Lower lobe of right lung (tissue), 2 donors: ENCODE results near the gene BUD13. TPM values are rescaled to one million over a fixed set of nuclear protein-coding genes. Genes with fewer than 3 reads are reported as not detected.

Source experiments
- ATAC-seq, 2 donors: fragments of 200-7000 bp; cut with Tn5 transposase; one replicate each; pipeline ENCODE4 v1.9.1; 2020 to 2022; ENCODE audit warnings: mild to moderate bottlenecking in 2 of 2, moderate library complexity in 2 of 2
- DNase-seq: peaks from one replicate; pipeline ENCODE4 v3.0.0-alpha.2; 2020
- H3K27ac ChIP-seq: fragments of 200-600 bp; one replicate; pipeline ENCODE4 v1.8.0; 2022
- H3K27me3 ChIP-seq: fragments of 200-600 bp; one replicate; pipeline ENCODE4 v1.8.0; 2022; ENCODE audit warnings: low read depth
- H3K36me3 ChIP-seq: fragments of 200-600 bp; one replicate; pipeline ENCODE4 v1.8.0; 2022; ENCODE audit warnings: mild to moderate bottlenecking
- H3K4me1 ChIP-seq: fragments of 200-600 bp; one replicate; pipeline ENCODE4 v1.8.0; 2022
- H3K4me3 ChIP-seq: fragments of 200-600 bp; one replicate; pipeline ENCODE4 v1.8.0; 2022; ENCODE audit warnings: mild to moderate bottlenecking
- H3K9me3 ChIP-seq: fragments of 200-600 bp; one replicate; pipeline ENCODE4 v1.8.0; 2022
- intact Hi-C: fragments of 100-400 bp; cut with DNase I; formaldehyde crosslinking; loops from one replicate; pipeline ENCODE4 v1.11.0; 2022
- total RNA-seq: library from RNA; stranded (reverse); fragmentation: NEBNext Ultra II Directional; extraction: Animal tissue kit (Norgen Biotek cat#: 25700); gene quantifications from one replicate; pipeline ENCODE4 v1.2.1, GENCODE V29; 2021
- TF ChIP-seq, protein P1 (sequence below): fragments of 200-600 bp; IDR thresholded peaks from one replicate; pipeline ENCODE4 v1.8.0; 2022; ENCODE audit warnings: antibody characterized with exemption, mild to moderate bottlenecking
- donor health status: DM: no; HTN: yes; CAD: no; lungs with severe emphysema.

BUD13 gene
- total RNA-seq, 1 donor from 2014 or later, result 15.8 TPM

DNA sequence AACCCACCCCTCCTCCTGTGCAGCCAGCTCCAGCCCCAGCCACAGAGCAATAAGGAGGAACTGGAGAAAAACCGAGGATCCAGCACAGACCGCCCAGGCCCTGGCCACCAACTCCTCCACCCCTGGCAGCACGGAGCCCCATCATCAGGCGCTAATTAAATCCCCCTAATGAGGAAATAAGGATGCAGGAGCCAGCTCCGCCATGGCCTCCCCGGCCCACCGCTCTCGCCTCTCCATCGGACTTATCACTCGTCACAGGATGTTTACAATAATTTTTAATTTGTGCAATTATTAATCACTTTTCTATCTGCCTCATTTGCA is 42.6 kb downstream of the BUD13 start:
- no peak overlapping the region for H3K4me3 ChIP-seq
- no peaks in the 10 kb centered on the region for H3K36me3 ChIP-seq
- DNase-seq (no peak), ATAC-seq (no peak)
- H3K27ac ChIP-seq, result no peak overlapping the region
- no peaks in the 10 kb centered on the region for H3K4me1 ChIP-seq
- H3K27me3 ChIP-seq, result peaks cover 14% of the 10 kb centered on the region
- intact Hi-C loops, result no loop called here
- TF ChIP-seq, protein P1, sequence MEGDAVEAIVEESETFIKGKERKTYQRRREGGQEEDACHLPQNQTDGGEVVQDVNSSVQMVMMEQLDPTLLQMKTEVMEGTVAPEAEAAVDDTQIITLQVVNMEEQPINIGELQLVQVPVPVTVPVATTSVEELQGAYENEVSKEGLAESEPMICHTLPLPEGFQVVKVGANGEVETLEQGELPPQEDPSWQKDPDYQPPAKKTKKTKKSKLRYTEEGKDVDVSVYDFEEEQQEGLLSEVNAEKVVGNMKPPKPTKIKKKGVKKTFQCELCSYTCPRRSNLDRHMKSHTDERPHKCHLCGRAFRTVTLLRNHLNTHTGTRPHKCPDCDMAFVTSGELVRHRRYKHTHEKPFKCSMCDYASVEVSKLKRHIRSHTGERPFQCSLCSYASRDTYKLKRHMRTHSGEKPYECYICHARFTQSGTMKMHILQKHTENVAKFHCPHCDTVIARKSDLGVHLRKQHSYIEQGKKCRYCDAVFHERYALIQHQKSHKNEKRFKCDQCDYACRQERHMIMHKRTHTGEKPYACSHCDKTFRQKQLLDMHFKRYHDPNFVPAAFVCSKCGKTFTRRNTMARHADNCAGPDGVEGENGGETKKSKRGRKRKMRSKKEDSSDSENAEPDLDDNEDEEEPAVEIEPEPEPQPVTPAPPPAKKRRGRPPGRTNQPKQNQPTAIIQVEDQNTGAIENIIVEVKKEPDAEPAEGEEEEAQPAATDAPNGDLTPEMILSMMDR, result no peak
- H3K9me3 ChIP-seq, result no peaks in the 10 kb centered on the region

DNA sequence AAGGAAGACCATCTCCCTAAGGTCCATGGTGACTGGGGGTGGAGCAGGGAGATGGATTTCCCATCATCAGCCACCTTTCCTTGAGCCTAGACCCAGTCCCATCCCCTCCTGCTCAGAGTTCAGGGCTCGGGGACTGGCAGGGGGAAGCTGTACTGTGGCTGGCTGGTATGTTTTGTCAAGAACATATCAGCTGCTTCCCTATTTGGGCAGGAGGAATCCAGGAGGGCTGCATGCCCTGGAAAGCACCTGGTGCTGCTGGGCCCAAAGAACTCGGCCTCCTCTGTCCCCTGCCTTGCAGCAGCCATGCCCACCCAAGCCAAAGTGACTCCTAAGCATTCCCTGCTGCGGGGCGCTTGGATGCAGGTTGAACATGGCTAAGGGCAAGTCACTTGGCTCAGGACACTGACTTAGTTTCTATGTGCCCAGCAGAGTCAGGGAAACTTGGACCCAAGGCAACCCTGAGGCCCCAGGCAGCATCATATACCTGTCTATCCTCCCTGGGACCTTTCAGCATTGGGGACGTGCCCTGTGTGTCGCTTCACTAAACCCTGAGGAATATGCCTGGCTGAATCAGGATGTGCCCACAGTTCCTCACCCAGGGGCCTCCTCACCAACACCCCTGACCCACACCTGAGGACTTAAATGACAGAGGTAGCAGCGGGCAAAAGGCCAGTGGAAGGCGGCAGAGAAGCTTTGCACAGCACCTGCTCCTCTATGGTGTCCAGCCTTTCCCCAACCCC is 43.1 kb downstream of the BUD13 start:
- Histone ChIP-seq H3K4me1 (no peaks in the 10 kb centered on the region), H3K27me3 (peaks cover 14% of the 10 kb centered on the region), H3K27ac (no peak overlapping the region), H3K4me3 (no peak overlapping the region), H3K36me3 (no peaks in the 10 kb centered on the region), H3K9me3 (no peaks in the 10 kb centered on the region)
- intact Hi-C loops, result no loop called here
- DNase-seq, result no peak
- TF ChIP-seq, protein P1, result no peak
- ATAC-seq, result no peak

- no peaks in the 10 kb centered on the region for H3K9me3 ChIP-seq
- ATAC-seq (no peak), DNase-seq (no peak)
- no peak overlapping the region for H3K27ac ChIP-seq
- H3K4me3 ChIP-seq, result no peak overlapping the region
- intact Hi-C loops, result no loop called here
- peaks cover 14% of the 10 kb centered on the region for H3K27me3 ChIP-seq
- TF ChIP-seq, protein P1, result no peak
- no peaks in the 10 kb centered on the region for H3K36me3 ChIP-seq
- H3K4me1 ChIP-seq, result no peaks in the 10 kb centered on the region
Measured at GRCh38 chr11:116727990-116728389, 44.8 kb downstream of the BUD13 start.

- Histone ChIP-seq H3K9me3 (no peaks in the 10 kb centered on the region), H3K27me3 (peaks cover 6% of the 10 kb centered on the region), H3K4me3 (no peak overlapping the region), H3K27ac (no peak overlapping the region), H3K4me1 (no peaks in the 10 kb centered on the region), H3K36me3 (no peaks in the 10 kb centered on the region)
- DNase-seq (no peak), ATAC-seq (peak in 1 of 2 donors; percentile 20)
- TF ChIP-seq, protein P1, result no peak
- intact Hi-C loops, result no loop called here
Measured at GRCh38 chr11:116725434-116726221, 47.2 kb downstream of the BUD13 start.

- no peak for ATAC-seq
- intact Hi-C loops, result no loop called here
- TF ChIP-seq, protein P1, result no peak
Measured at GRCh38 chr11:116724813-116725212, 48.0 kb downstream of the BUD13 start.

More at GRCh38 chr11:116724813-116725212, 48.0 kb downstream of the BUD13 start:
- no peak overlapping the region for H3K4me3 ChIP-seq
- H3K36me3 ChIP-seq, result no peaks in the 10 kb centered on the region
- no peaks in the 10 kb centered on the region for H3K9me3 ChIP-seq
- H3K4me1 ChIP-seq, result no peaks in the 10 kb centered on the region
- H3K27me3 ChIP-seq, result peaks cover 6% of the 10 kb centered on the region
- no peak overlapping the region for H3K27ac ChIP-seq
- no peak for DNase-seq
